Islet precursor cell (in vitro differentiated cells): ENCODE measurements around the gene ANTXRL.
"Not testable (repeated sequence)": the region's sequence is repeated elsewhere in the genome, so short reads cannot be mapped to it uniquely, and the experiment has no call there.

Experiments used
- DNase-seq: peaks from one replicate; pipeline ENCODE4 v3.0.0-alpha.2; 2018

ANTXRL gene

GRCh38 chr10:46255210-46255609 is 31.6 kb upstream of the ANTXRL start:
- not testable (repeated sequence) for DNase-seq

- DNase-seq: peak; percentile 84
Observed at GRCh38 chr10:46255801-46256747, 30.7 kb upstream of the ANTXRL start.

- no peak for DNase-seq
Observed at GRCh38 chr10:46257099-46257498, 29.7 kb upstream of the ANTXRL start.

GRCh38 chr10:46262906-46263560 is 23.8 kb upstream of the ANTXRL start:
- not testable (repeated sequence) for DNase-seq

GRCh38 chr10:46263831-46264268 is 22.9 kb upstream of the ANTXRL start:
- peak; percentile 48 for DNase-seq

GRCh38 chr10:46264336-46264735 is 22.5 kb upstream of the ANTXRL start:
- DNase-seq: no peak

- peak; percentile 45 for DNase-seq
Observed at GRCh38 chr10:46264737-46265368, 21.9 kb upstream of the ANTXRL start.

GRCh38 chr10:46265566-46266305 is 21.1 kb upstream of the ANTXRL start:
- peak; percentile 42 for DNase-seq

- peak; percentile 51 for DNase-seq
Observed at GRCh38 chr10:46266306-46266985, 20.4 kb upstream of the ANTXRL start.

- DNase-seq: no peak
Observed at GRCh38 chr10:46267132-46267985, 19.4 kb upstream of the ANTXRL start.

- peak; percentile 38 for DNase-seq
Observed at GRCh38 chr10:46268076-46268881, 18.5 kb upstream of the ANTXRL start.

GRCh38 chr10:46269554-46270053 is 17.2 kb upstream of the ANTXRL start:
- peak; percentile 37 for DNase-seq

GRCh38 chr10:46270086-46270811 is 16.5 kb upstream of the ANTXRL start:
- peak; percentile 43 for DNase-seq

- DNase-seq: peak; percentile 75
Observed at GRCh38 chr10:46270963-46271530, 15.8 kb upstream of the ANTXRL start.

GRCh38 chr10:46271795-46272499 is 14.8 kb upstream of the ANTXRL start:
- peak; percentile 72 for DNase-seq

- DNase-seq: peak; percentile 47
Observed at GRCh38 chr10:46272863-46273415, 13.9 kb upstream of the ANTXRL start.

GRCh38 chr10:46273506-46274477 is 13.0 kb upstream of the ANTXRL start:
- DNase-seq: peak; percentile 56
